Measurements from ENCODE around the gene COLEC11.
"Not testable (repeated sequence)": the region's sequence is repeated elsewhere in the genome, so short reads cannot be mapped to it uniquely, and the experiment has no call there.

DNA sequence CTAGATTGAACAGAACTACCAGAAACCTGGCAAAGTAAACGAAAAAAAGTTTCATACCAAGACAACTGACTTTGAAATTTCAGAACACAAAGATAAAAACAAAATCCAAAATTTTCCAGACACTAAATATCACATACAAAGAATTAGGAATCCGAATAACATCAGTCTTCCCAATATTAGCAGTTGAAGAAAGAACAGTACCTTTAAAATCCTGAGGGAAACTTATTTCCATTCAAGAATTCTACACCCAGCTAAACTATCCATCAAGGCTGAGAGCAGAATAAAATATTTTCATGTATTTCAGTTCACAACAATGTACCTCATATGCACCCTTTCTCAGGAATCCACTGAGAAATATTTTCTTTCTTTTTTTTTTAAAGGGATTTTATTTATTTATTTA, 19.8 kb downstream of the COLEC11 start:
- not testable (repeated sequence) for TF ChIP-seq ISL1 (CRISPR knock-in tag; IDR thresholded peaks at IDR 0.05); ZNF70 (CRISPR knock-in tag; IDR thresholded peaks at IDR 0.05); POU6F1 (CRISPR knock-in tag; IDR thresholded peaks at IDR 0.05; ENCODE audit: borderline replicate concordance, low read depth); RARB (CRISPR knock-in tag; IDR thresholded peaks at IDR 0.05); TCF4 (CRISPR knock-in tag; IDR thresholded peaks at IDR 0.05; ENCODE audit: borderline replicate concordance)
